IMR-90 (cell line): ENCODE results near the gene TREM1. TPM values are rescaled to one million over a fixed set of nuclear protein-coding genes. Genes with fewer than 3 reads are reported as not detected.

Experiments
- ATAC-seq: fragments of 200-7000 bp; cut with Tn5 transposase; 2 replicates; pipeline ENCODE4 v1.9.1; 2020; ENCODE audit warnings: low read depth, mild to moderate bottlenecking, moderate library complexity
- BruUV-seq: library from RNA; stranded (reverse); fragments of 400-500 nt; replicated peaks from 2 replicates; lab custom pipeline; 2021; lab: Mats Ljungman, UMichigan
- CTCF ChIA-PET: fragments of 300-600 bp; formaldehyde crosslinking; extraction: SDS; loops from one replicate; lab custom pipeline; 2021; ENCODE audit warnings: antibody characterized with exemption; lab: Yijun Ruan, JAX
- POLR2A ChIA-PET: fragments of 300-600 bp; sonication (Branson Sonifier 250); formaldehyde crosslinking; loops from one replicate; lab custom pipeline; 2022; ENCODE audit warnings: antibody characterized with exemption; ENCODE audit not compliant: unreplicated experiment; lab: Charles Lee
- DNase-seq: peaks from one replicate; pipeline ENCODE4 v3.0.0; 2013
- H2AFZ ChIP-seq: replicated peaks from 2 replicates; pipeline ENCODE3; 2013; ENCODE audit warnings: low read length, mild to moderate bottlenecking; ENCODE audit not compliant: poor library complexity
- H2AK5ac ChIP-seq: 2 replicates; pipeline ENCODE4 v1.6.1; 2013; ENCODE audit warnings: low read depth, low read length, inconsistent platforms
- H2AK9ac ChIP-seq: replicated peaks from 2 replicates; pipeline ENCODE3; 2013; ENCODE audit warnings: mild to moderate bottlenecking, low read depth, low read length, moderate library complexity; ENCODE audit not compliant: poor library complexity
- H2BK120ac ChIP-seq: 2 replicates; pipeline ENCODE4 v1.6.1; 2013; ENCODE audit warnings: low read depth, low read length, inconsistent platforms
- H2BK15ac ChIP-seq: 3 replicates; pipeline ENCODE4 v1.6.1; 2013; ENCODE audit warnings: low read depth, low read length, inconsistent platforms
- H2BK20ac ChIP-seq: 2 replicates; pipeline ENCODE4 v1.6.1; 2013; ENCODE audit warnings: low read depth, mild to moderate bottlenecking, inconsistent platforms, low read length, moderate library complexity
- H2BK5ac ChIP-seq: 2 replicates; pipeline ENCODE4 v1.6.1; 2013; ENCODE audit warnings: mild to moderate bottlenecking, low read depth, low read length, inconsistent platforms; ENCODE audit not compliant: poor library complexity, severe bottlenecking
- H3K14ac ChIP-seq: replicated peaks from 2 replicates; pipeline ENCODE4 v1.6.1; 2013; ENCODE audit warnings: low read depth, low read length, inconsistent platforms
- H3K18ac ChIP-seq: 2 replicates; pipeline ENCODE4 v1.6.1; 2013; ENCODE audit warnings: low read depth, low read length, control low read depth
- H3K23ac ChIP-seq: 2 replicates; pipeline ENCODE4 v1.6.1; 2013; ENCODE audit warnings: low read depth, low read length, inconsistent platforms
- H3K27ac ChIP-seq: 2 replicates; pipeline ENCODE4 v1.5.1; 2013; ENCODE audit warnings: mild to moderate bottlenecking, control low read depth, low read length; ENCODE audit not compliant: insufficient read depth
- H3K27me3 ChIP-seq: 2 replicates; pipeline ENCODE4 v1.6.1; 2013; ENCODE audit warnings: low read length; ENCODE audit not compliant: control insufficient read depth, insufficient read depth
- H3K36me3 ChIP-seq: 2 replicates; pipeline ENCODE4 v1.6.1; 2013; ENCODE audit warnings: low read length, mixed read lengths; ENCODE audit not compliant: control insufficient read depth, insufficient read depth
- H3K4ac ChIP-seq: 2 replicates; pipeline ENCODE4 v1.6.1; 2013; ENCODE audit warnings: low read depth, low read length, inconsistent platforms
- H3K4me1 ChIP-seq: 2 replicates; pipeline ENCODE4 v1.6.1; 2013; ENCODE audit warnings: low read length, mixed read lengths; ENCODE audit not compliant: control insufficient read depth, insufficient read depth
- H3K4me2 ChIP-seq: 2 replicates; pipeline ENCODE4 v1.6.1; 2013; ENCODE audit warnings: low read depth, mild to moderate bottlenecking, control low read depth, low read length, moderate library complexity
- H3K4me3 ChIP-seq: 2 replicates; pipeline ENCODE4 v1.5.1; 2013; ENCODE audit warnings: low read depth, mild to moderate bottlenecking, control low read depth, low read length, moderate library complexity; ENCODE audit not compliant: insufficient read depth
- H3K56ac ChIP-seq: 2 replicates; pipeline ENCODE4 v1.6.1; 2013; ENCODE audit warnings: low read length, inconsistent platforms; ENCODE audit not compliant: insufficient read depth; ENCODE audit errors: extremely low read depth
- H3K79me1 ChIP-seq, 2 experiments: 2 replicates each; pipeline ENCODE4 v1.6.1; 2013; ENCODE audit warnings: low read length in 2 of 2, inconsistent platforms in 1 of 2, low read depth in 1 of 2
- H3K9ac ChIP-seq: 2 replicates; pipeline ENCODE4 v1.6.1; 2013; ENCODE audit warnings: low read depth, low read length, control low read depth
- H3K9me1 ChIP-seq: 2 replicates; pipeline ENCODE4 v1.6.1; 2013; ENCODE audit warnings: low read length, inconsistent platforms; ENCODE audit not compliant: insufficient read depth
- H3K9me3 ChIP-seq: 2 replicates; pipeline ENCODE4 v1.6.1; 2013; ENCODE audit warnings: low read length; ENCODE audit not compliant: control insufficient read depth, insufficient read depth
- H4K20me1 ChIP-seq: 2 replicates; pipeline ENCODE4 v1.6.1; 2013; ENCODE audit warnings: low read length, inconsistent platforms; ENCODE audit not compliant: insufficient read depth
- H4K5ac ChIP-seq: 2 replicates; pipeline ENCODE4 v1.6.1; 2013; ENCODE audit warnings: mild to moderate bottlenecking, low read depth, low read length, control low read depth
- H4K8ac ChIP-seq, 2 experiments: 2 replicates each; pipeline ENCODE4 v1.6.1; 2013; ENCODE audit warnings: low read depth in 2 of 2, low read length in 2 of 2, control low read depth in 1 of 2, inconsistent platforms in 1 of 2
- H4K91ac ChIP-seq: 2 replicates; pipeline ENCODE4 v1.6.1; 2013; ENCODE audit warnings: low read depth, low read length, inconsistent platforms; ENCODE audit not compliant: insufficient read depth
- BHLHE40 ChIP-seq: fragments of 150-350 bp; IDR thresholded peaks from 2 replicates; pipeline ENCODE4 v1.6.1; 2016; ENCODE audit warnings: mild to moderate bottlenecking, low read depth, low read length
- CEBPB ChIP-seq: IDR thresholded peaks from 2 replicates; pipeline ENCODE4 v1.6.1; 2012; ENCODE audit warnings: low read depth, low read length, improper control_type of control experiment
- CHD1 ChIP-seq: IDR thresholded peaks from 2 replicates; pipeline ENCODE4 v1.6.1; 2012; ENCODE audit warnings: low read depth, low read length, improper control_type of control experiment
- FOS ChIP-seq: fragments of 150-350 bp; IDR thresholded peaks from 2 replicates; pipeline ENCODE4 v1.6.1; 2016; ENCODE audit warnings: low read depth, low read length
- MAFK ChIP-seq: IDR thresholded peaks from 2 replicates; pipeline ENCODE4 v1.6.1; 2012; ENCODE audit warnings: low read depth, low read length, improper control_type of control experiment
- MAZ ChIP-seq: IDR thresholded peaks from 2 replicates; pipeline ENCODE4 v1.6.1; 2012; ENCODE audit warnings: low read depth, mild to moderate bottlenecking, low read length, improper control_type of control experiment, moderate library complexity, borderline replicate concordance
- MXI1 ChIP-seq: IDR thresholded peaks from 2 replicates; pipeline ENCODE4 v1.6.1; 2012; ENCODE audit warnings: low read depth, mild to moderate bottlenecking, low read length, moderate library complexity, borderline replicate concordance
- NFE2L2 ChIP-seq: fragments of 150-350 bp; IDR thresholded peaks from 2 replicates; pipeline ENCODE4 v1.6.1; 2016; ENCODE audit warnings: low read depth, mild to moderate bottlenecking, low read length
- POLR2A ChIP-seq: IDR thresholded peaks from 2 replicates; pipeline ENCODE4 v1.6.1; 2012; ENCODE audit warnings: mild to moderate bottlenecking, low read depth, low read length
- RAD21 ChIP-seq: IDR thresholded peaks from 2 replicates; pipeline ENCODE4 v1.6.1; 2012; ENCODE audit warnings: low read length, improper control_type of control experiment
- RCOR1 ChIP-seq: IDR thresholded peaks from 2 replicates; pipeline ENCODE4 v1.6.1; 2012; ENCODE audit warnings: mild to moderate bottlenecking, low read length, improper control_type of control experiment; ENCODE audit not compliant: insufficient replicate concordance
- RFX5 ChIP-seq: IDR thresholded peaks from 2 replicates; pipeline ENCODE4 v1.8.0; 2012; ENCODE audit warnings: low read depth, mild to moderate bottlenecking, low read length, moderate library complexity
- SMC3 ChIP-seq: fragments of 150-350 bp; IDR thresholded peaks from 2 replicates; pipeline ENCODE4 v1.6.1; 2016; ENCODE audit warnings: low read depth, mild to moderate bottlenecking, antibody characterized with exemption, low read length, moderate library complexity
- WGBS, 2 experiments: methylation state at CpG; one replicate each; pipeline versions ENCODE4 v1.1.5 to v1.1.7; 2013; ENCODE audit warnings: missing lambda C conversion rate in 2 of 2; ENCODE audit not compliant: insufficient read length in 1 of 2; ENCODE audit errors: extremely low coverage in 2 of 2; 5-methylcytosine and 5-hydroxymethylcytosine counted together
- dilution Hi-C: fragments of 300-500 bp; cut with HindIII; formaldehyde crosslinking; loops from one replicate; pipeline ENCODE4 v1.14.3; 2018; ENCODE audit warnings: low sequenced_read_pairs; ENCODE audit not compliant: unreplicated experiment
- in situ Hi-C: fragments of 300-500 bp; cut with MboI; formaldehyde crosslinking; loops from 3 replicates; pipeline ENCODE4 v1.14.3; 2019; ENCODE audit warnings: low sequenced_read_pairs, inconsistent platforms, mixed read lengths
- intact Hi-C: fragments of 100-400 bp; cut with micrococcal nuclease; formaldehyde crosslinking; loops from 2 replicates; pipeline ENCODE4 v1.10.0; 2022
- polyA plus RNA-seq, 3 experiments: library from polyadenylated mRNA; depleted of rRNA; stranded (reverse); fragments of >200 nt; gene quantifications; 2 replicates each; pipeline ENCODE4 v1.2.3, GENCODE V29; 2012; ENCODE audit warnings: low replicate concordance in 1 of 3
- total RNA-seq: library from RNA; depleted of rRNA; stranded (reverse); fragments of >200 nt; gene quantifications from 2 replicates; pipeline ENCODE4 v1.2.3, GENCODE V29; 2012
- TF ChIP-seq, protein P1 (sequence below): conservative IDR thresholded peaks from 2 replicates; pipeline ENCODE4 v1.5.1; 2012; ENCODE audit warnings: mild to moderate bottlenecking, low read depth, low read length, improper control_type of control experiment
- TF ChIP-seq, protein P2 (sequence below): fragments of 150-350 bp; IDR thresholded peaks from 2 replicates; pipeline ENCODE4 v1.6.1; 2017; ENCODE audit warnings: mild to moderate bottlenecking, antibody characterized with exemption, low read length, low read depth

Gene TREM1
- total and polyA plus RNA-seq, 2 of the 4 experiments (the other 2 are of a cell fraction): not detected

DNA sequence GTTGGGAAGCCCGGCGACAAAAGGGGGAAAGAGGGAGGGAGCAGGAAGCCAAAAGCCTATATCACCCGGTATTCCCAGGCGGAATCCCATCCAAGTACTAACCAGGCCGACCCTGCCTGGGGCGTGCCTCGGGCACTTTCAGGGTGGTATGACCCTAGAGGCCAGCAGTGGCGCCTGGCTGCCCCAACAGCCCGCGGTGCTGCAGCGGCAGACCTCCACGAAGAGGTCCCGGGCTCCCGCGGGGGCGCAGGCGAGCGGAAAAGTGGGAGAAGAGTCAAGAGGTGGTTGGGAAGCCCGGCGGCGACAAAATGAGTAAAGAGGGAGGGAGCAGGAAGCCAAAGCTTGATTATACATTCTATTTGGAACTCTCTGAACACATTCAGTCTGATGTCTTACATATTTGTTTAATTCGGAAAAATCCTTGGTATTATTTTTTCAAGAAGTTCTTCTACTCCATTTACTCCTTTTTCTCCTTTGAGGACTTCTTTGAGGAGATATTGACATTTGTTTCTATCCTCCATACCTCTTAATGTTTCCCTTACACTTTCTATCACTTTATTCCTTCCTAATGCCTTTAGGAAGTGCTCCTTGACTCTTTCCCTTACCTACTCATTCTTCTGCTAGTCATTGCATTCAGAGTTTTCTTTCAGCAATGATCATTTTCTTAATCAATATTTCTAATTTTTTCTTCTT is 46.9 kb downstream of the TREM1 start:
- no peaks in the 10 kb centered on the region for H3K9me1 ChIP-seq
- in situ Hi-C loops (no loop called here), dilution Hi-C loops (no loop called here), intact Hi-C loops (no loop called here)
- ChIA-PET POLR2A (no interaction called here), CTCF (no interaction called here)
- H2BK20ac ChIP-seq: no peak overlapping the region
- H3K4ac ChIP-seq: no peak overlapping the region
- no peak overlapping the region for H2AFZ ChIP-seq
- H3K9ac ChIP-seq: no peak overlapping the region
- BruUV-seq: no TSS peak
- no peak overlapping the region for H2BK15ac ChIP-seq
- DNase-seq: no peak
- H4K8ac ChIP-seq: no peak overlapping the region
- no peaks in the 10 kb centered on the region for H3K79me1 ChIP-seq
- no peaks in the 10 kb centered on the region; the same call in 1 of the 2 replicates for H3K9me3 ChIP-seq
- no peaks in the 10 kb centered on the region for H3K4me1 ChIP-seq
- H3K36me3 ChIP-seq: no peaks in the 10 kb centered on the region
- H4K20me1 ChIP-seq: no peaks in the 10 kb centered on the region
- H3K27me3 ChIP-seq: peaks cover 13% of the 10 kb centered on the region
- no peak overlapping the region for H3K14ac ChIP-seq
- WGBS, 2 experiments: no CpG with 5 or more reads among the region's 22 CpGs
- no peak overlapping the region for H4K5ac ChIP-seq
- ATAC-seq: no peak
- no peak overlapping the region for H3K4me2 ChIP-seq
- TF ChIP-seq, protein P1, sequence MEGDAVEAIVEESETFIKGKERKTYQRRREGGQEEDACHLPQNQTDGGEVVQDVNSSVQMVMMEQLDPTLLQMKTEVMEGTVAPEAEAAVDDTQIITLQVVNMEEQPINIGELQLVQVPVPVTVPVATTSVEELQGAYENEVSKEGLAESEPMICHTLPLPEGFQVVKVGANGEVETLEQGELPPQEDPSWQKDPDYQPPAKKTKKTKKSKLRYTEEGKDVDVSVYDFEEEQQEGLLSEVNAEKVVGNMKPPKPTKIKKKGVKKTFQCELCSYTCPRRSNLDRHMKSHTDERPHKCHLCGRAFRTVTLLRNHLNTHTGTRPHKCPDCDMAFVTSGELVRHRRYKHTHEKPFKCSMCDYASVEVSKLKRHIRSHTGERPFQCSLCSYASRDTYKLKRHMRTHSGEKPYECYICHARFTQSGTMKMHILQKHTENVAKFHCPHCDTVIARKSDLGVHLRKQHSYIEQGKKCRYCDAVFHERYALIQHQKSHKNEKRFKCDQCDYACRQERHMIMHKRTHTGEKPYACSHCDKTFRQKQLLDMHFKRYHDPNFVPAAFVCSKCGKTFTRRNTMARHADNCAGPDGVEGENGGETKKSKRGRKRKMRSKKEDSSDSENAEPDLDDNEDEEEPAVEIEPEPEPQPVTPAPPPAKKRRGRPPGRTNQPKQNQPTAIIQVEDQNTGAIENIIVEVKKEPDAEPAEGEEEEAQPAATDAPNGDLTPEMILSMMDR: no peak
- TF ChIP-seq FOS (no peak), BHLHE40 (no peak), MXI1 (no peak), MAZ (no peak), SMC3 (no peak), POLR2A (no peak), RFX5 (no peak), CHD1 (no peak), NFE2L2 (no peak), MAFK (no peak), RAD21 (no peak), CEBPB (no peak), RCOR1 (no peak)
- TF ChIP-seq, protein P2, sequence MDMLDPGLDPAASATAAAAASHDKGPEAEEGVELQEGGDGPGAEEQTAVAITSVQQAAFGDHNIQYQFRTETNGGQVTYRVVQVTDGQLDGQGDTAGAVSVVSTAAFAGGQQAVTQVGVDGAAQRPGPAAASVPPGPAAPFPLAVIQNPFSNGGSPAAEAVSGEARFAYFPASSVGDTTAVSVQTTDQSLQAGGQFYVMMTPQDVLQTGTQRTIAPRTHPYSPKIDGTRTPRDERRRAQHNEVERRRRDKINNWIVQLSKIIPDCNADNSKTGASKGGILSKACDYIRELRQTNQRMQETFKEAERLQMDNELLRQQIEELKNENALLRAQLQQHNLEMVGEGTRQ: no peak
- H3K4me3 ChIP-seq: no peak overlapping the region
- no peak overlapping the region for H3K18ac ChIP-seq
- no peak overlapping the region for H3K23ac ChIP-seq
- no peak overlapping the region for H4K91ac ChIP-seq
- no peak overlapping the region for H2AK5ac ChIP-seq
- no peak overlapping the region for H3K56ac ChIP-seq
- H2BK5ac ChIP-seq: no peak overlapping the region
- no peak overlapping the region for H3K27ac ChIP-seq
- no peak overlapping the region for H2AK9ac ChIP-seq
- no peak overlapping the region for H2BK120ac ChIP-seq
